Astrocyte of the spinal cord (primary cell): Measurements from ENCODE around the gene SERPINB7.
A peak's percentile ranks its signal among the peaks of the same experiment; 100 is the strongest.

ENCODE experiments used
- DNase-seq: peaks from one replicate; pipeline ENCODE4 v3.0.0; 2011; ENCODE audit warnings: low read depth, low spot score
- H3K4me3 ChIP-seq: 2 replicates; pipeline ENCODE4 v1.5.1; 2011; ENCODE audit warnings: low read depth, mild to moderate bottlenecking, low read length, moderate library complexity
- in situ Hi-C: cut with HindIII; loops from 2 replicates; pipeline ENCODE4 v1.10.0; 2017; ENCODE audit warnings: low sequenced_read_pairs
- TF ChIP-seq, protein P1 (sequence below): IDR thresholded peaks from 2 replicates; pipeline ENCODE4 v1.5.1; 2012; ENCODE audit warnings: low read depth, mild to moderate bottlenecking, low read length, inconsistent platforms

Gene SERPINB7

GRCh38 chr18:63848159-63848558 is 72.9 kb downstream of the SERPINB7 start:
- in situ Hi-C loops, result no loop called here
- H3K4me3 ChIP-seq, result no peak overlapping the region
- peak; percentile 72 for DNase-seq
- TF ChIP-seq, protein P1, sequence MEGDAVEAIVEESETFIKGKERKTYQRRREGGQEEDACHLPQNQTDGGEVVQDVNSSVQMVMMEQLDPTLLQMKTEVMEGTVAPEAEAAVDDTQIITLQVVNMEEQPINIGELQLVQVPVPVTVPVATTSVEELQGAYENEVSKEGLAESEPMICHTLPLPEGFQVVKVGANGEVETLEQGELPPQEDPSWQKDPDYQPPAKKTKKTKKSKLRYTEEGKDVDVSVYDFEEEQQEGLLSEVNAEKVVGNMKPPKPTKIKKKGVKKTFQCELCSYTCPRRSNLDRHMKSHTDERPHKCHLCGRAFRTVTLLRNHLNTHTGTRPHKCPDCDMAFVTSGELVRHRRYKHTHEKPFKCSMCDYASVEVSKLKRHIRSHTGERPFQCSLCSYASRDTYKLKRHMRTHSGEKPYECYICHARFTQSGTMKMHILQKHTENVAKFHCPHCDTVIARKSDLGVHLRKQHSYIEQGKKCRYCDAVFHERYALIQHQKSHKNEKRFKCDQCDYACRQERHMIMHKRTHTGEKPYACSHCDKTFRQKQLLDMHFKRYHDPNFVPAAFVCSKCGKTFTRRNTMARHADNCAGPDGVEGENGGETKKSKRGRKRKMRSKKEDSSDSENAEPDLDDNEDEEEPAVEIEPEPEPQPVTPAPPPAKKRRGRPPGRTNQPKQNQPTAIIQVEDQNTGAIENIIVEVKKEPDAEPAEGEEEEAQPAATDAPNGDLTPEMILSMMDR, result peak; percentile 67

GRCh38 chr18:63850020-63850419 is 74.8 kb downstream of the SERPINB7 start:
- no peak overlapping the region for H3K4me3 ChIP-seq
- TF ChIP-seq, protein P1, result peak; percentile 65
- in situ Hi-C loops, result no loop called here
- DNase-seq, result no peak

DNA sequence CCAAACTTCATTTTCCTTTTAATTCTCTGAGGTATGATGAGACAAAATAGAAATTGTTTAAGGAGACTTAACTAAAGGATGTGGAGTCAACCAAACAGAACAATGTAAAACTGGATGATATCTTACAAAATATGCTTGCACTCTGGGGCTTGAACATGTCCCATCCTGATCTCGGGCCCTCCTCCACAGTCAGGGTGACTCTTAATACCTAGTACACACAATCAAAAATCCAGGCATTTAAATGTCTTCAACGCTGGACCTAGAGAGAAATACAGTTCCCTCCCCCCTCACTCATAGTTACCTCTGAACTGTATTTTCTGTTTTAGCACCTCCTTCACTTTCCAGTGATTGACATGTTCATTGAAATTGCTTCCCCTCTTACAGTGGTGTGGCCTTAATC is 75.4 kb downstream of the SERPINB7 start:
- TF ChIP-seq, protein P1, result no peak
- in situ Hi-C loops, result no loop called here
- H3K4me3 ChIP-seq, result no peak overlapping the region
- DNase-seq, result no peak
